ENCODE data around the gene TEX13B.

TEX13B gene

GRCh38 chrX:107982356-107982755, at the start of gene TEX13B:
TSS of gene TEX13B (minus strand) at chrX:107982370. CDS start at chrX:107982127, 243 bp downstream.
- no peak for TF ChIP-seq CTCF (IDR thresholded peaks at IDR 0.05; ENCODE audit: low read depth, low read length)
- DNase-seq (ENCODE audit: low read depth in 2 of 2), result no peak
- H3K4me3 ChIP-seq (replicated peaks in 1 of 2; ENCODE audit: low read depth in 2 of 2, low read length in 2 of 2), result no peak within 1 kb of the TSS

- TF ChIP-seq CTCF (IDR thresholded peaks at IDR 0.05; ENCODE audit: low read depth, low read length), result no peak
- no peak overlapping the region for H3K4me3 ChIP-seq (replicated peaks in 1 of 2; ENCODE audit: low read depth in 2 of 2, low read length in 2 of 2)
- no peak for DNase-seq (ENCODE audit: low read depth in 2 of 2)
These were observed 48.0 kb upstream of the TEX13B start for GRCh38 chrX:108029928-108030711.

GRCh38 chrX:108028854-108029253, 46.7 kb upstream of the TEX13B start:
- DNase-seq (ENCODE audit: low read depth in 2 of 2), result peak; percentile 29 to 30
- no peak for TF ChIP-seq CTCF (IDR thresholded peaks at IDR 0.05; ENCODE audit: low read depth, low read length)
- H3K4me3 ChIP-seq (replicated peaks in 1 of 2; ENCODE audit: low read depth in 2 of 2, low read length in 2 of 2), result no peak overlapping the region

- no peak for TF ChIP-seq CTCF (IDR thresholded peaks at IDR 0.05; ENCODE audit: low read depth, low read length)
- no peak for DNase-seq (ENCODE audit: low read depth in 2 of 2)
- no peak overlapping the region for H3K4me3 ChIP-seq (replicated peaks in 1 of 2; ENCODE audit: low read depth in 2 of 2, low read length in 2 of 2)
These were observed 43.9 kb upstream of the TEX13B start for GRCh38 chrX:108025954-108026600.

GRCh38 chrX:108025376-108025775, 43.2 kb upstream of the TEX13B start:
- DNase-seq (ENCODE audit: low read depth in 2 of 2), result no peak
- H3K4me3 ChIP-seq (replicated peaks in 1 of 2; ENCODE audit: low read depth in 2 of 2, low read length in 2 of 2), result no peak overlapping the region
- TF ChIP-seq CTCF (IDR thresholded peaks at IDR 0.05; ENCODE audit: low read depth, low read length), result no peak

GRCh38 chrX:108022491-108023089, 40.4 kb upstream of the TEX13B start:
- DNase-seq (ENCODE audit: low read depth in 2 of 2), result peak; percentile 6 to 57
- TF ChIP-seq CTCF (IDR thresholded peaks at IDR 0.05; ENCODE audit: low read depth, low read length), result no peak
- H3K4me3 ChIP-seq (replicated peaks in 1 of 2; ENCODE audit: low read depth in 2 of 2, low read length in 2 of 2), result no peak overlapping the region

All from cardiac fibroblast (primary cell).